Measurements from ENCODE around the gene LEPR.

DNA sequence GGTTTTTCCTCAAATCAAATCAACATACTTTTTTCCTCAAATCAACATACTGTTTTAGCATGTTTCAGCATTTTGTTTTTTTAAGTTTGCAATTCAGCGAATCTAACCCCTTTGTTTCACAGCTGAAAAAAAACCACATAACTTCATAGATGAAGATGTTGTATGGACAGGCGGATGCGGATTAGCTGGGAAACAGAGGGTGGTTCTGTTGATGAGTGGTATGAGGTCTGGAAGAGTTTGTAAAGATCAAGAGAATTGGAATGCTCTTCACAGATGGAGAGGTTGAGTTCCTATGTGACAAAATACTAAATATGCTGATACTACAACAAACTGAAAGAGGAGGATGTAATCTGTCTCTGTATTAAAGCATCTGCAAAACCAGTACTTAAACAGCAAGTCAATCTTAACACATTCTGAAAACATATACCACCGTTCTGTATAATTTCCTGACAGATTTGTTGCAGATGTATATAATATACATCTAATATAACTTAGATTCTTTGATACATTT, 10.6 kb upstream of the LEPR start:
- TF ChIP-seq, protein P1, sequence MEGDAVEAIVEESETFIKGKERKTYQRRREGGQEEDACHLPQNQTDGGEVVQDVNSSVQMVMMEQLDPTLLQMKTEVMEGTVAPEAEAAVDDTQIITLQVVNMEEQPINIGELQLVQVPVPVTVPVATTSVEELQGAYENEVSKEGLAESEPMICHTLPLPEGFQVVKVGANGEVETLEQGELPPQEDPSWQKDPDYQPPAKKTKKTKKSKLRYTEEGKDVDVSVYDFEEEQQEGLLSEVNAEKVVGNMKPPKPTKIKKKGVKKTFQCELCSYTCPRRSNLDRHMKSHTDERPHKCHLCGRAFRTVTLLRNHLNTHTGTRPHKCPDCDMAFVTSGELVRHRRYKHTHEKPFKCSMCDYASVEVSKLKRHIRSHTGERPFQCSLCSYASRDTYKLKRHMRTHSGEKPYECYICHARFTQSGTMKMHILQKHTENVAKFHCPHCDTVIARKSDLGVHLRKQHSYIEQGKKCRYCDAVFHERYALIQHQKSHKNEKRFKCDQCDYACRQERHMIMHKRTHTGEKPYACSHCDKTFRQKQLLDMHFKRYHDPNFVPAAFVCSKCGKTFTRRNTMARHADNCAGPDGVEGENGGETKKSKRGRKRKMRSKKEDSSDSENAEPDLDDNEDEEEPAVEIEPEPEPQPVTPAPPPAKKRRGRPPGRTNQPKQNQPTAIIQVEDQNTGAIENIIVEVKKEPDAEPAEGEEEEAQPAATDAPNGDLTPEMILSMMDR (IDR thresholded peaks at IDR 0.05): no peak
- TF ChIP-seq POLR2A (IDR thresholded peaks at IDR 0.05) (no peak), POLR2AphosphoS5 (IDR thresholded peaks at IDR 0.05) (no peak), EP300 (IDR thresholded peaks at IDR 0.05) (no peak)
